GM23248 (cell line): ENCODE measurements around the gene TUBA4A.

ENCODE experiments used
- EZH2 ChIP-seq: fragments of 200-600 bp; sonication (generic); IDR thresholded peaks from 2 replicates; pipeline ENCODE4 v1.6.1; 2018; ENCODE audit warnings: antibody characterized with exemption, mild to moderate bottlenecking; ENCODE audit not compliant: insufficient read depth, poor library complexity, severe bottlenecking
- EZH2phosphoT487 ChIP-seq: fragments of 200-600 bp; sonication (generic); IDR thresholded peaks from 2 replicates; pipeline ENCODE4 v1.6.1; 2018; ENCODE audit warnings: antibody characterized with exemption, moderate library complexity, mild to moderate bottlenecking, low read depth; ENCODE audit not compliant: insufficient read depth

- TF ChIP-seq EZH2 = no peak
- TF ChIP-seq EZH2phosphoT487 = no peak
Measured at GRCh38 chr2:219225350-219225749, 28.4 kb downstream of the TUBA4A start.
